Neural cell (in vitro differentiated cells): ENCODE data around the gene PPP2R5A. TPM values are rescaled to one million over a fixed set of nuclear protein-coding genes. Genes with fewer than 3 reads are reported as not detected.

Experiments
- H2AFZ ChIP-seq: fragments of 200-600, 300-800 bp; sonication (generic), shearing (Covaris generic); 2 replicates; pipeline ENCODE4 v1.6.0; 2014; ENCODE audit warnings: low read depth, mild to moderate bottlenecking, antibody characterized with exemption, low read length, moderate library complexity
- H3F3A ChIP-seq: fragments of 200-600 bp; shearing (Covaris generic); 2 replicates; pipeline ENCODE4 v1.6.1; 2016; ENCODE audit warnings: mild to moderate bottlenecking, moderate library complexity, mixed read lengths, antibody characterized with exemption, low read length; ENCODE audit not compliant: insufficient read depth, poor library complexity, severe bottlenecking
- H3K27ac ChIP-seq: fragments of 200-600, 300-800 bp; sonication (generic), shearing (Covaris generic); 2 replicates; pipeline ENCODE4 v1.5.1; 2014; ENCODE audit warnings: mild to moderate bottlenecking, low read length, moderate library complexity
- H3K27me3 ChIP-seq: fragments of 300-800, 200-600 bp; sonication (generic), shearing (Covaris generic); 2 replicates; pipeline ENCODE4 v1.6.0; 2014; ENCODE audit warnings: mild to moderate bottlenecking, low read depth, low read length, moderate library complexity; ENCODE audit not compliant: insufficient read depth
- H3K36me3 ChIP-seq: fragments of 300-800, 200-600 bp; sonication (generic), shearing (Covaris generic); 2 replicates; pipeline ENCODE4 v1.5.1; 2014; ENCODE audit warnings: mild to moderate bottlenecking, antibody characterized with exemption, low read length, moderate library complexity; ENCODE audit not compliant: insufficient read depth
- H3K4me2 ChIP-seq: fragments of 300-800, 200-600 bp; sonication (generic), shearing (Covaris generic); 2 replicates; pipeline ENCODE4 v1.6.0; 2014; ENCODE audit warnings: mild to moderate bottlenecking, low read length
- H3K4me3 ChIP-seq: fragments of 300-800, 200-600 bp; sonication (generic), shearing (Covaris generic); 2 replicates; pipeline ENCODE4 v1.5.1; 2014; ENCODE audit warnings: mild to moderate bottlenecking, low read length, moderate library complexity
- H3K79me2 ChIP-seq: fragments of 200-600 bp; shearing (Covaris generic); replicated peaks from 2 replicates; pipeline ENCODE4 v1.6.0; 2014; ENCODE audit warnings: mild to moderate bottlenecking, low read length, moderate library complexity; ENCODE audit not compliant: insufficient read depth
- H3K9ac ChIP-seq: fragments of 300-800, 200-600 bp; sonication (generic), shearing (Covaris generic); 2 replicates; pipeline ENCODE4 v1.6.1; 2016; ENCODE audit warnings: mild to moderate bottlenecking, low read length, mixed read lengths
- H3K9me2 ChIP-seq: fragments of 200-600 bp; shearing (Covaris generic); 2 replicates; pipeline ENCODE4 v1.6.1; 2016; ENCODE audit warnings: mild to moderate bottlenecking, low read length, mixed read lengths; ENCODE audit not compliant: insufficient read depth
- H3K9me3 ChIP-seq: fragments of 200-600, 300-800 bp; sonication (generic), shearing (Covaris generic); 2 replicates; pipeline ENCODE4 v1.6.1; 2016; ENCODE audit warnings: mild to moderate bottlenecking, mixed run types, low read length, moderate library complexity, mixed read lengths
- H4K20me1 ChIP-seq: fragments of 200-600 bp; shearing (Covaris generic); 2 replicates; pipeline ENCODE4 v1.6.1; 2016; ENCODE audit warnings: mild to moderate bottlenecking, mixed run types; ENCODE audit not compliant: insufficient read depth
- CTCF ChIP-seq: fragments of 450-650 bp; IDR thresholded peaks from 2 replicates; pipeline ENCODE4 v1.5.1; 2014; ENCODE audit warnings: antibody characterized with exemption, mild to moderate bottlenecking, moderate library complexity; ENCODE audit not compliant: poor library complexity, severe bottlenecking
- EP300 ChIP-seq: fragments of 450-650 bp; conservative IDR thresholded peaks from 2 replicates; pipeline ENCODE4 v1.6.1; 2014; ENCODE audit warnings: antibody characterized with exemption, mild to moderate bottlenecking, moderate library complexity; ENCODE audit not compliant: poor library complexity, severe bottlenecking
- EZH2 ChIP-seq: fragments of 200-600, 300-800 bp; shearing (Covaris generic), sonication (generic); IDR thresholded peaks from 2 replicates; pipeline ENCODE4 v1.6.1; 2014; ENCODE audit warnings: antibody characterized with exemption, low read length, borderline replicate concordance, mild to moderate bottlenecking; ENCODE audit not compliant: insufficient read depth, poor library complexity, severe bottlenecking
- MXI1 ChIP-seq: fragments of 450-650 bp; conservative IDR thresholded peaks from 2 replicates; pipeline ENCODE4 v1.6.1; 2014; ENCODE audit warnings: antibody characterized with exemption, mild to moderate bottlenecking; ENCODE audit not compliant: poor library complexity, severe bottlenecking
- POLR2AphosphoS5 ChIP-seq: IDR thresholded peaks from 2 replicates; pipeline ENCODE4 v1.6.1; 2012
- RAD21 ChIP-seq: fragments of 450-650 bp; conservative IDR thresholded peaks from 2 replicates; pipeline ENCODE4 v1.6.1; 2014; ENCODE audit warnings: antibody characterized with exemption, mild to moderate bottlenecking, moderate library complexity
- REST ChIP-seq: IDR thresholded peaks from 2 replicates; pipeline ENCODE4 v1.6.1; 2012; ENCODE audit warnings: borderline replicate concordance
- SMC3 ChIP-seq: fragments of 450-650 bp; conservative IDR thresholded peaks from 2 replicates; pipeline ENCODE4 v1.6.1; 2014; ENCODE audit warnings: antibody characterized with exemption, mild to moderate bottlenecking, moderate library complexity; ENCODE audit not compliant: poor library complexity
- TAF1 ChIP-seq: IDR thresholded peaks from 2 replicates; pipeline ENCODE4 v1.6.1; 2012; ENCODE audit warnings: low read depth
- polyA plus RNA-seq: library from polyadenylated mRNA; depleted of rRNA; stranded (reverse); fragments of >200 nt; gene quantifications from 2 replicates; pipeline ENCODE4 v1.2.3, GENCODE V29; 2014

Gene PPP2R5A
- polyA plus RNA-seq, 1 donor from 2014 or later = 5.9 TPM

- TF ChIP-seq TAF1 = no peak
- no peak for TF ChIP-seq EP300
- TF ChIP-seq REST = no peak
- TF ChIP-seq CTCF = no peak
- TF ChIP-seq POLR2AphosphoS5 = no peak
- TF ChIP-seq EZH2 = no peak
- TF ChIP-seq RAD21 = no peak
- TF ChIP-seq MXI1 = no peak
- no peak for TF ChIP-seq SMC3
- H2AFZ ChIP-seq = no peak overlapping the region
- H3K27ac ChIP-seq = no peak overlapping the region
These were observed 14.6 kb upstream of the PPP2R5A start for GRCh38 chr1:212270564-212270963.

GRCh38 chr1:212271234-212271633 is 14.0 kb upstream of the PPP2R5A start:
- Histone ChIP-seq H3F3A (no peaks in the 10 kb centered on the region), H3K79me2 (no peaks in the 10 kb centered on the region), H3K9me2 (no peaks in the 10 kb centered on the region), H4K20me1 (no peaks in the 10 kb centered on the region), H3K36me3 (no peaks in the 10 kb centered on the region), H3K4me3 (no peak overlapping the region), H2AFZ (no peak overlapping the region), H3K27ac (no peak overlapping the region), H3K27me3 (no peaks in the 10 kb centered on the region), H3K9ac (no peak overlapping the region), H3K4me2 (no peak overlapping the region), H3K9me3 (no peaks in the 10 kb centered on the region)
- no peak for TF ChIP-seq MXI1
- no peak for TF ChIP-seq POLR2AphosphoS5
- no peak for TF ChIP-seq EP300
- no peak for TF ChIP-seq SMC3
- TF ChIP-seq REST = no peak
- TF ChIP-seq RAD21 = no peak
- TF ChIP-seq TAF1 = no peak
- TF ChIP-seq EZH2 = no peak
- TF ChIP-seq CTCF = no peak

More at GRCh38 chr1:212270564-212270963, 14.6 kb upstream of the PPP2R5A start:
- Histone ChIP-seq H3K9me2 (no peaks in the 10 kb centered on the region), H3K79me2 (no peaks in the 10 kb centered on the region), H3K4me3 (no peak overlapping the region), H3F3A (no peaks in the 10 kb centered on the region), H3K4me2 (no peak overlapping the region), H3K9ac (no peak overlapping the region), H3K36me3 (no peaks in the 10 kb centered on the region), H3K9me3 (no peaks in the 10 kb centered on the region), H4K20me1 (no peaks in the 10 kb centered on the region), H3K27me3 (no peaks in the 10 kb centered on the region)
